Rectal smooth muscle tissue (tissue), 1 donor: ENCODE measurements around the gene AARS2.

Experiments used
- H3K27ac ChIP-seq: one replicate; pipeline ENCODE4 v1.7.0; 2013; ENCODE audit warnings: low read depth, low read length, inconsistent platforms
- H3K27me3 ChIP-seq: one replicate; pipeline ENCODE4 v1.7.0; 2013; ENCODE audit warnings: low read length; ENCODE audit not compliant: control insufficient read depth, insufficient read depth
- H3K36me3 ChIP-seq: one replicate; pipeline ENCODE4 v1.7.0; 2013; ENCODE audit warnings: low read length; ENCODE audit not compliant: control insufficient read depth, insufficient read depth
- H3K4me1 ChIP-seq: one replicate; pipeline ENCODE4 v1.7.0; 2013; ENCODE audit warnings: low read length; ENCODE audit not compliant: control insufficient read depth, insufficient read depth
- H3K4me3 ChIP-seq: one replicate; pipeline ENCODE4 v1.7.0; 2013; ENCODE audit warnings: low read length
- H3K9ac ChIP-seq: one replicate; pipeline ENCODE4 v1.7.0; 2013; ENCODE audit warnings: low read length

Gene AARS2

GRCh38 chr6:44294832-44295791, 18.0 kb downstream of the AARS2 start:
- Histone ChIP-seq H3K36me3 (no peaks in the 10 kb centered on the region), H3K4me3 (no peak overlapping the region), H3K27me3 (peaks cover 35% of the 10 kb centered on the region), H3K9ac (no peak overlapping the region), H3K4me1 (no peaks in the 10 kb centered on the region), H3K27ac (no peak overlapping the region)

- H3K9ac ChIP-seq: no peak overlapping the region
- H3K36me3 ChIP-seq: no peaks in the 10 kb centered on the region
- no peaks in the 10 kb centered on the region for H3K4me1 ChIP-seq
- H3K27me3 ChIP-seq: peaks cover 41% of the 10 kb centered on the region
- no peak overlapping the region for H3K27ac ChIP-seq
- no peak overlapping the region for H3K4me3 ChIP-seq
Measured at GRCh38 chr6:44292661-44293365, 20.3 kb downstream of the AARS2 start.

- H3K27me3 ChIP-seq: peaks cover 40% of the 10 kb centered on the region
Measured at GRCh38 chr6:44291841-44292240, 21.3 kb downstream of the AARS2 start.

GRCh38 chr6:44289726-44290260, 23.4 kb downstream of the AARS2 start:
- H3K9ac ChIP-seq: no peak overlapping the region
- no peaks in the 10 kb centered on the region for H3K4me1 ChIP-seq
- H3K4me3 ChIP-seq: no peak overlapping the region
- H3K27me3 ChIP-seq: peaks cover 23% of the 10 kb centered on the region
- H3K27ac ChIP-seq: no peak overlapping the region
- H3K36me3 ChIP-seq: no peaks in the 10 kb centered on the region

More at GRCh38 chr6:44291841-44292240, 21.3 kb downstream of the AARS2 start:
- Histone ChIP-seq H3K27ac (no peak overlapping the region), H3K4me3 (no peak overlapping the region), H3K4me1 (no peaks in the 10 kb centered on the region), H3K36me3 (no peaks in the 10 kb centered on the region), H3K9ac (no peak overlapping the region)

- Histone ChIP-seq H3K4me1 (no peaks in the 10 kb centered on the region), H3K27ac (no peak overlapping the region), H3K9ac (no peak overlapping the region), H3K36me3 (no peaks in the 10 kb centered on the region), H3K27me3 (peaks cover 23% of the 10 kb centered on the region), H3K4me3 (no peak overlapping the region)
Measured at GRCh38 chr6:44286747-44287146, 26.4 kb downstream of the AARS2 start.

GRCh38 chr6:44286285-44286565, 26.9 kb downstream of the AARS2 start:
- Histone ChIP-seq H3K27ac (no peak overlapping the region), H3K4me3 (no peak overlapping the region), H3K4me1 (no peaks in the 10 kb centered on the region), H3K36me3 (no peaks in the 10 kb centered on the region), H3K27me3 (peaks cover 20% of the 10 kb centered on the region), H3K9ac (no peak overlapping the region)

- Histone ChIP-seq H3K4me3 (no peak overlapping the region), H3K9ac (no peak overlapping the region), H3K27ac (no peak overlapping the region), H3K4me1 (no peaks in the 10 kb centered on the region), H3K27me3 (peaks cover 19% of the 10 kb centered on the region), H3K36me3 (no peaks in the 10 kb centered on the region)
Measured at GRCh38 chr6:44285552-44286284, 27.4 kb downstream of the AARS2 start.

- Histone ChIP-seq H3K4me3 (no peak overlapping the region), H3K9ac (no peak overlapping the region), H3K4me1 (no peaks in the 10 kb centered on the region), H3K27me3 (peaks cover 15% of the 10 kb centered on the region), H3K27ac (no peak overlapping the region), H3K36me3 (no peaks in the 10 kb centered on the region)
Measured at GRCh38 chr6:44284867-44285266, 28.3 kb downstream of the AARS2 start.

- H3K9ac ChIP-seq: no peak overlapping the region
Measured at GRCh38 chr6:44284121-44284520, 29.0 kb downstream of the AARS2 start.

GRCh38 chr6:44278774-44279697, 34.1 kb downstream of the AARS2 start:
- Histone ChIP-seq H3K27ac (no peak overlapping the region), H3K4me1 (no peaks in the 10 kb centered on the region), H3K27me3 (peaks cover 21% of the 10 kb centered on the region), H3K36me3 (no peaks in the 10 kb centered on the region), H3K9ac (no peak overlapping the region), H3K4me3 (no peak overlapping the region)

More at GRCh38 chr6:44284121-44284520, 29.0 kb downstream of the AARS2 start:
- Histone ChIP-seq H3K4me1 (no peaks in the 10 kb centered on the region), H3K36me3 (no peaks in the 10 kb centered on the region), H3K4me3 (no peak overlapping the region), H3K27ac (no peak overlapping the region), H3K27me3 (peaks cover 9% of the 10 kb centered on the region)

- no peaks in the 10 kb centered on the region for H3K36me3 ChIP-seq
- H3K4me1 ChIP-seq: no peaks in the 10 kb centered on the region
- peaks cover 24% of the 10 kb centered on the region for H3K27me3 ChIP-seq
- no peak overlapping the region for H3K27ac ChIP-seq
- H3K4me3 ChIP-seq: no peak overlapping the region
- H3K9ac ChIP-seq: no peak overlapping the region
Measured at GRCh38 chr6:44278315-44278714, 34.8 kb downstream of the AARS2 start.
